Effector memory CD8-positive, alpha-beta T cell (primary cell): Measurements from ENCODE around the gene CEP164.

Experiments used
- ATAC-seq: fragments of 150-1000 bp; cut with Tn5 transposase; replicated peaks from 2 replicates; pipeline ENCODE4 v1.10.0; 2021; ENCODE audit warnings: mild to moderate bottlenecking, moderate library complexity
- DNase-seq, 3 experiments: peaks; one replicate each; pipeline ENCODE4 v3.0.0; 2021
- H3K27ac Mint-ChIP-seq, 2 donors: one replicate each; pipeline ENCODE4 v1.8.0; 2022; ENCODE audit warnings: mild to moderate bottlenecking in 2 of 2, mixed read lengths in 2 of 2, moderate library complexity in 2 of 2
- H3K27me3 Mint-ChIP-seq, 2 donors: one replicate each; pipeline ENCODE4 v1.8.0; 2022; ENCODE audit warnings: mixed read lengths in 2 of 2
- H3K36me3 Mint-ChIP-seq: one replicate; pipeline ENCODE4 v1.8.0; 2022; ENCODE audit warnings: mild to moderate bottlenecking, moderate library complexity, mixed read lengths; ENCODE audit not compliant: insufficient read depth
- H3K4me1 Mint-ChIP-seq, 2 donors: one replicate each; pipeline ENCODE4 v1.8.0; 2022; ENCODE audit warnings: low read depth in 2 of 2, mixed read lengths in 2 of 2
- H3K4me3 Mint-ChIP-seq, 2 donors: one replicate each; pipeline ENCODE4 v1.8.0; 2022; ENCODE audit warnings: mild to moderate bottlenecking in 2 of 2, mixed read lengths in 2 of 2, moderate library complexity in 2 of 2
- H3K9me3 Mint-ChIP-seq, 2 donors: one replicate each; pipeline ENCODE4 v1.8.0; 2022; ENCODE audit warnings: mixed read lengths in 2 of 2

The CEP164 gene

DNA sequence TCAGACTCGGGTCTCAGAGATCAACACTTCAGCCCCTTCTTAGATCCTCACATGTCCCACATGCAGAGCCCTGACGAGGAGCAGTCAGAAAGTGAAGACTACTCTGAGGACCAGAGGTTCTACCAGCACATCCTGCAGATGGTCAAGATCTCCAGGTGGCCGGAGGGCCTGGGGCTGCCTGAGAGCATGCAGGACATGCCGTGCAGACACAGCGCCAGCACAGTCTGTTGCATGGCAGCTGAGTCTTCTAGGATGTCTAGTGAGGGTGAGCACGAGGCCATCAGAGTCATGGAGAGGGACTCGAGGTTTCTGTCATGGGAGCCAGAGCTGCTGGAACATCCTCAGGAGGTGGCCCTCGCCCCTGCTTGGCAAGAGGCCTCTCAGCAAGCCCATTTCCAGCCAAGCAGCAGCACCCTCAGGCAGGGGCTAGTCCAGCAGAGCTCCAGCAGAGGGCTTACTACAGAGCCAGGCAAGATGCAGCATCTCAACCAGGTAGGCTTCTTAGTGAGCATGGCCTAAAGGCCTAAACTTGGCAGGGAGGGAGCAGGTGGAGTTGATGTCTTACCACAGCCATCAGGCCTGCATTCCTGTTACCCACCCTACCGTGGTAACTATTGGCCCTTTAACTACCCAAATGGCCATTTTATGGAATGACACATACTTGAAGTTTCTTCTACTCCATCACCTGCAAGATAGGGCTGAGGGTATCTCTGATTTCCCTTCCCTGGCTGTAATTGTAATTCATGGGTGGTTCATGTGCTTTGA lies 28.7 kb downstream of the CEP164 start:
- H3K36me3 Mint-ChIP-seq: peaks cover 40% of the 10 kb centered on the region
- no peak for DNase-seq
- no peak overlapping the region for H3K27ac Mint-ChIP-seq

DNA sequence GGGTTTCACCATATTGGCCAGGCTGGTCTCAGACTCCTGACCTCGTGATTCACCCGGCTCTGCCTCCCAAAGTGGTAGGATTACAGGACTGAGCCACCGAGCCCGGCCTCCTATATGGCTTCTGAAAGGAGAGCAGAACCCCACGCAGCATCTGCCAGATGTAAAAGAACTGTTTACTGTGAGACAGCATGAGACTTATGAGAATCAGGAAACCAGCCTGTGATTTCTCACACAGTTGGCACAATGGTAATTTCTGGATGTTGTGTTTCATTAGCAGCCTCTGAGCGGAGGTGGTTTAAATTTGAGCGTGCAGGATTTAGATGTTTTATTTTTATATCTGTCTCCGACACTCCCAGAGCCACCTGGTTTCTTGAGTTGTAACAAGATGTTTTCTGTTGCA lies 33.8 kb downstream of the CEP164 start:
- H3K9me3 Mint-ChIP-seq: no peaks in the 10 kb centered on the region
- H3K4me1 Mint-ChIP-seq: no peaks in the 10 kb centered on the region
- DNase-seq (no peak), ATAC-seq (no peak)
- H3K27me3 Mint-ChIP-seq: no peaks in the 10 kb centered on the region
- H3K4me3 Mint-ChIP-seq: no peak overlapping the region
- H3K27ac Mint-ChIP-seq: no peak overlapping the region
- H3K36me3 Mint-ChIP-seq: peaks cover 45% of the 10 kb centered on the region

More for the DNA sequence above, 28.7 kb downstream of the CEP164 start:
- no peaks in the 10 kb centered on the region for H3K9me3 Mint-ChIP-seq
- peaks cover 0 to 6% of the 10 kb centered on the region in 2 donors for H3K4me1 Mint-ChIP-seq
- H3K27me3 Mint-ChIP-seq: no peaks in the 10 kb centered on the region
- ATAC-seq: no peak
- H3K4me3 Mint-ChIP-seq: no peak overlapping the region

DNA sequence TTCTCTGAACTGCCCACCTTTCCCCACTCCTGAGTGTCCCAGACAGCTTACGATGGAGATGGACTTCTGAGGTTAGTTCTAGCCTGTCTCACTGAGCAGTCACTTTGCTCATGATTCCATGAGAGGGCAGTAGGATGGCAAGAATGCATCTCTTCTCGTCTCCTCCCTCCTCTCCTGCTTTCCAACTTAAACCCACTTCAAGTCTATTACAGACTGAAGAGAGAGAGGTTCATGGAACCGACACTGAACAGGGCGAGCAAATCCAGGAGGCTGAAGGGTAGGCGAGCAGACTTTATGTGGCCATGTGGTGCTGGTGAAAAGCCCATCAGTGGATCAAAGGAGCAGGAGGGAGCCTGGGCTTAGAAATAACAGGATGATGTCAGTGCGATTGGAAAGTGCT lies 38.6 kb downstream of the CEP164 start:
- Mint-ChIP-seq H3K4me3 (no peak overlapping the region), H3K9me3 (no peaks in the 10 kb centered on the region), H3K36me3 (peaks cover 50% of the 10 kb centered on the region), H3K4me1 (no peaks in the 10 kb centered on the region), H3K27ac (no peak overlapping the region), H3K27me3 (no peaks in the 10 kb centered on the region)
- DNase-seq: no peak
- ATAC-seq: no peak

DNA sequence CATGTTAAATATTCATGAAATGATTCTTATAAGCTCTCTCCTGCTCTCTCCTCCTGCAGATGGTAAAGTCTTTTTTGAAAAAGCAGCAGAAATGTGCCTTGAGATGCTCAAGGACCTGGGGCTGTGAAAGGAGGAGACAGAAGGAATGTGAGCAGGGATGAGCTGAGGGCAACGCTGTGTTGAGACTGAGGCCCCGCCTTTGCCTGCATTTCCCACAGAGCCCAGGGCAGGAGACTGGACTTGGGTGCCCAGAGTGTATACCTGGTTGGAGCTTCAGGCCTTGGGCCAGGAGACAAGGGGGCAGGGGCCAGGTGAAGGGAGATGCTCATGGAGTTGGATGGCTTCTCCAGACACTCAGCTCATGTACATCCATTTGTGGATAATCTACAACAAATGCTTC lies 39.2 kb downstream of the CEP164 start:
- Mint-ChIP-seq H3K9me3 (no peaks in the 10 kb centered on the region), H3K27ac (no peak overlapping the region), H3K4me3 (no peak overlapping the region), H3K4me1 (no peaks in the 10 kb centered on the region), H3K27me3 (no peaks in the 10 kb centered on the region), H3K36me3 (peaks cover 50% of the 10 kb centered on the region)
- ATAC-seq (no peak), DNase-seq (no peak)

DNA sequence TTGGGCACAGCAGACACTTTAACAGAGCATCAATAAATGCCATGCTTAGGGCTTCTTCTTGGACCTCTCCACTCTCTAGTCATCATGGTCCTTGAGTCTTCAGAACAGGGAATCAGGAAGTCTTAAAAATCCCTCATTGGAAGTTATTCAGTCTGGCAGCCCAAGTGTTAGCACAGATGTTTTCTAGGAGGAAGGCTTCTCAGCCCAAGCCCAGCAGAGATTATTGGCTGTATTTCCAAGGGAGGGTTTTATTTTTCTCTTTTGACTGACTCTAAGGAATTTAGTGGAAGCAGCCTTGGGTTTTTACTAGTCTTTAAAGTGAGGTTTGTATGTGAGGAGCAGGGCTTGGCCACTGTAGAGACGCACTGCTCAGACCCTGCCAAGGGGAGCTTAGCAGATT lies 41.9 kb downstream of the CEP164 start:
- no peaks in the 10 kb centered on the region for H3K9me3 Mint-ChIP-seq
- no peaks in the 10 kb centered on the region for H3K27me3 Mint-ChIP-seq
- H3K27ac Mint-ChIP-seq: no peak overlapping the region
- DNase-seq (no peak), ATAC-seq (no peak)
- no peak overlapping the region for H3K4me3 Mint-ChIP-seq
- H3K4me1 Mint-ChIP-seq: no peaks in the 10 kb centered on the region
- H3K36me3 Mint-ChIP-seq: peaks cover 45% of the 10 kb centered on the region

DNA sequence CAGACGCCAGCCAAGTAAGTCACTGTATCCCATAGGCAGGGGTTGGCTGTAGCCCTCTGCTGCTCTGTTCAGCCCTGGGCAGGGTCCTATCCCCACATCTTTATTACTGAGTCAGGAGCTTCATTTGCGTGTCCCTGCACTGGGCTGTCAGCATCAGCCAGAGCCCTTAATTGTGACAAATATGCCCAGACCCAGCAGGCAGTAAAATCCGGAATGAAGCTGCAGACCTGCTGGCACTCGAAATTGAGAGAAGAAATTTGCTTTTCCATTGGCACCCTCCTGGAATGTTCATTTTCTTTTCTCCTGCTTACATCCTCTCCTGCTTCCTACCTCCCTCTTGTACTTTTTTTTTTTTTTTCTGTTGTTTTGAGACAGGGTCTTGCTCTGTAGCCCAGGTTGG lies 43.8 kb downstream of the CEP164 start:
- Mint-ChIP-seq H3K9me3 (no peaks in the 10 kb centered on the region), H3K4me1 (no peaks in the 10 kb centered on the region), H3K27me3 (no peaks in the 10 kb centered on the region), H3K27ac (peak overlapping the region in 1 of 2 donors; percentile 14), H3K4me3 (no peak overlapping the region), H3K36me3 (peaks cover 41% of the 10 kb centered on the region)
- no peak for ATAC-seq
- no peak for DNase-seq

DNA sequence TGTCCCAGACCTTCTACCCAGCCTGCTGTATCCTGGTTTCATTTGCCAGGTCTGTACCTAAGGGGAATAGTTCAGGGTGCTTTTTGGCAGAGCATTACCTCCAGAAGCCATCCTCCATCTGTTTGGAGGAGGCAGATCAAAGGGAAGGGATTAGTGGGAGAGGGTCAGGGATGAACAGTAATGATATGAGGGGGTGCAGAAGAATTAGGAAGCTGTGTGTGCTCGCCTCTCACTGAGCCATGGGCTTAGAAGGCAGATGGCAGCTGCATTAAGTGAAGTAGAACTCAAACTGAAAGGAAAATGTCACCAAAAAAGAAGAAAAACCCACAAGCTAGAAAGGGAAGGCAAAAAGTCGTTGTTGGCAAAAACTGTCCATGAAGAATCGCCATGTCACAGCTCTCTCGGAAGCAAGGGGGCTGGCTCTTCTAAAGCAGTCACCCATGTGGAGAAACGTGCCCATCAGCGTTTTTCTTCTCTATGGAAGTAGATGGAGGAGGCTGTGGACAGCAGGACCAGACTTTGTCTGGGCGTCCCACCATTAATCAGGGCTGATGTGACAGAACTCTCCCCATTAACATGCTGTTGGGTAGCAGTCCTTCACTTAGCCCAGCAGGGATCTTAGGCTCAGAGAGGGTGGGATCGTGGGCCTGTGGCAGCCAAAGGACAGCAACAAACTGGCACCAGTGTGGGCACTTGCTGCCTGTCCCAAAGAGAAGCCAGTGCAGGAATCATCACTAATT lies 46.8 kb downstream of the CEP164 start:
- Mint-ChIP-seq H3K36me3 (peaks cover 36% of the 10 kb centered on the region), H3K4me1 (peaks cover 0 to 5% of the 10 kb centered on the region in 2 donors), H3K27ac (no peak overlapping the region)

DNA sequence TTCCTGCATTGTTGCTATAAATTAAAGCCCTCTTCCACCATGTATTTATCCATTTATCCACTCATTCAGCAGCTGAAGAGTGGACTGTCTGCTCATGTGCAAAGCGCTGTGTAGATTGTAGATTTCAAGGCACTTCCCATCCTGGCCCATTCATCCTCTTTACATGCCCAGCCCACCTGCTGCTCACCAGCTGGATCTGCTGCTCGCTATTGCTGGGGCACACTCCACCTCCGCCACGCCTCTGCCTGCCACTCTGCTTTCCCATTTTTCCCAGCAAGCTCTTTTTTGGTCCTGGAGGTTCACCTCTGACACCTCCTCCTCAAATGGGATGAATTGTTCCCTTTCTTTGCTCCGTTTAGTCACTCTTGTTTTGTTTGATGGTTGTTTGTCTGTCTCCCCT lies 48.3 kb downstream of the CEP164 start:
- Mint-ChIP-seq H3K27ac (no peak overlapping the region), H3K36me3 (peaks cover 31% of the 10 kb centered on the region), H3K9me3 (no peaks in the 10 kb centered on the region), H3K4me3 (no peak overlapping the region), H3K4me1 (peaks cover 0 to 6% of the 10 kb centered on the region in 2 donors), H3K27me3 (no peaks in the 10 kb centered on the region)
- ATAC-seq: no peak
- no peak for DNase-seq

More for the DNA sequence above, 46.8 kb downstream of the CEP164 start:
- DNase-seq: no peak
- no peaks in the 10 kb centered on the region for H3K27me3 Mint-ChIP-seq
- no peak for ATAC-seq
- H3K4me3 Mint-ChIP-seq: no peak overlapping the region
- H3K9me3 Mint-ChIP-seq: no peaks in the 10 kb centered on the region

DNA sequence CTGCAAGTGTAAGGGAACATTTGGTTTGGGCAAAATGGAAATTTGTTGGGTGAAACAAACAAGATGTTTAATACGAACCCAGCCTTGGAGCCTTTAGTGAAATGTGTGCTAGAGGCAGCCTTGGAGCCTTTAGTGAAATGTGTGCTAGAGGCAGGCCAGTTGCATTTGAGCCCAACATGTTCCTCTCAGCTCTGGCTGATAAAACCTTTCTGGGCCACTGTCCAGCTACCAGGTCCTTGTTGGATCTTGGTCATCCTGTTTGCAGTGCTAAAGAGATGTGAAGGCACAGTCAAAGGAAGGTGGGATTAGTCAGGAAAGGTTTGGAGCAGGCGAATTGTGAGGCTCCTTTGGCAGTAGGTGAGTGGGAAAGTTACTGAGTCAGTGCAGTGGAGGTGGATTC lies 48.9 kb downstream of the CEP164 start:
- H3K4me3 Mint-ChIP-seq: no peak overlapping the region
- peaks cover 0 to 6% of the 10 kb centered on the region in 2 donors for H3K4me1 Mint-ChIP-seq
- H3K27ac Mint-ChIP-seq: no peak overlapping the region
- ATAC-seq: no peak
- H3K36me3 Mint-ChIP-seq: peaks cover 26% of the 10 kb centered on the region
- no peak for DNase-seq
- H3K27me3 Mint-ChIP-seq: no peaks in the 10 kb centered on the region
- H3K9me3 Mint-ChIP-seq: no peaks in the 10 kb centered on the region

DNA sequence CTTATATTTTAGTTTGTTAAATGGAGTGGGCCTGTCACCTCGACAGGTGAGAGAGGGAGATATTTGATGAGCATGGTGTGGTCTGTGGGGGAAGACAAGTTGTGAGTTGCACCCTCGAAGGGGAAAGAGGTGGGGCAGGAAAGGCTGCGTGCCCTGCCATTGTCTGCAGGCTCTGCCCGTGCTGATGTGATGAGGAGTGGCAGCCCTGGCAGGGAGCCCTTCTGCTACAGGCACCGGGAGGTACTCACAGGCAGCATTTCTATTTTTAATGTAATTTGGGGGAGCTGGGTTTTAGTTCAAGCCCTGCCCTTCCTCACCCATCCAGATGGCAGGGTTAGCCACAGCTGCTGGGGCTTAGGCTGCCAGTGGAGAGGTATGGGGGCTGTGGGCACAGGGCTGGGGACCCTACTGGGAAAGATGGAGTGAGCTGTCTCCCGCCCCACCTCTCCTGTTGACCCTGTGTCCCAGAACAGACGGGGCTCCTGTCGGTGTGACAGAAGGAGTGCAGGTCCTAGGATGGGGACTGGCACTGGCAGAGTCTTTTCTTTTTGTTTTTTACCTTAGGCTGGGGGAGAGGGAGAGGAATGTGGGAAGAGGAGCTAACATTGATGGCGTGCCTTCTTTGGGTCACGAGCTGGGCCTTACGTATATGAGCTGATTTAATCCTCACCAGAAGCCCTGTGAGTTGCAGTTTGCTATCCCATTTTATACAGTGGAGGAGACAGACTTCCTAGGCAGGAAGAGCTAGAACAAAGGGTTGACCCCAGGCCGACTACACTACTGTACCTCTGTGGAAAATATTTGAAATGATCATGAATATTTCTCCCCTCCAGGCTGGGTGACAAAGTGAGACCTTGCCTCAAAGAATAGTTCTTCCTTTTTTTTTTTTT lies 51.6 kb downstream of the CEP164 start:
- Mint-ChIP-seq H3K27ac (peak overlapping the region in 1 of 2 donors; percentile 35), H3K9me3 (no peaks in the 10 kb centered on the region), H3K27me3 (no peaks in the 10 kb centered on the region), H3K4me3 (no peak overlapping the region), H3K36me3 (peaks cover 9% of the 10 kb centered on the region), H3K4me1 (peaks cover 0 to 6% of the 10 kb centered on the region in 2 donors)
- no peak for DNase-seq
- ATAC-seq: no peak

DNA sequence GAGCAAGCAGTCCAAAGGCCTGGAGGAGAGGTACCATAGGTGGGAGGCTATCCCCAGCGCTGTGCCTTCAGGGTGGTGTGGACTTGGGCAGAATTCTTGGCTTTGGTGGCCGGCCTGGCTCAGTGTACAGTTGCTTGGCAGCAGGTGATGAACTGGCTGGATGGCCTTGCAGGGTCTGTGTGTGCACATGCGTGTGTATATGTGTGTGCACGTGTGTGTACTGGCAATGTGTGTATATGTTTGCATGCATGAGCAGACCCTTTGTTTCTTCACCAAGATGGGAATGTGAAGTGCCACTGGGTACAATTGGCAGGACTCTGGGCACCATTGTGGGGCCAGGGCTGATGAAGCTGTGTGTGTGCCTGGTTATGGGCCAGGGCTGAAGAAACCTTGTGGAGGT lies 53.0 kb downstream of the CEP164 start:
- Mint-ChIP-seq H3K27me3 (no peaks in the 10 kb centered on the region), H3K9me3 (no peaks in the 10 kb centered on the region), H3K27ac (no peak overlapping the region), H3K4me3 (no peak overlapping the region), H3K36me3 (peaks cover 7% of the 10 kb centered on the region), H3K4me1 (peaks cover 0 to 6% of the 10 kb centered on the region in 2 donors)
- DNase-seq: no peak
- ATAC-seq: no peak

DNA sequence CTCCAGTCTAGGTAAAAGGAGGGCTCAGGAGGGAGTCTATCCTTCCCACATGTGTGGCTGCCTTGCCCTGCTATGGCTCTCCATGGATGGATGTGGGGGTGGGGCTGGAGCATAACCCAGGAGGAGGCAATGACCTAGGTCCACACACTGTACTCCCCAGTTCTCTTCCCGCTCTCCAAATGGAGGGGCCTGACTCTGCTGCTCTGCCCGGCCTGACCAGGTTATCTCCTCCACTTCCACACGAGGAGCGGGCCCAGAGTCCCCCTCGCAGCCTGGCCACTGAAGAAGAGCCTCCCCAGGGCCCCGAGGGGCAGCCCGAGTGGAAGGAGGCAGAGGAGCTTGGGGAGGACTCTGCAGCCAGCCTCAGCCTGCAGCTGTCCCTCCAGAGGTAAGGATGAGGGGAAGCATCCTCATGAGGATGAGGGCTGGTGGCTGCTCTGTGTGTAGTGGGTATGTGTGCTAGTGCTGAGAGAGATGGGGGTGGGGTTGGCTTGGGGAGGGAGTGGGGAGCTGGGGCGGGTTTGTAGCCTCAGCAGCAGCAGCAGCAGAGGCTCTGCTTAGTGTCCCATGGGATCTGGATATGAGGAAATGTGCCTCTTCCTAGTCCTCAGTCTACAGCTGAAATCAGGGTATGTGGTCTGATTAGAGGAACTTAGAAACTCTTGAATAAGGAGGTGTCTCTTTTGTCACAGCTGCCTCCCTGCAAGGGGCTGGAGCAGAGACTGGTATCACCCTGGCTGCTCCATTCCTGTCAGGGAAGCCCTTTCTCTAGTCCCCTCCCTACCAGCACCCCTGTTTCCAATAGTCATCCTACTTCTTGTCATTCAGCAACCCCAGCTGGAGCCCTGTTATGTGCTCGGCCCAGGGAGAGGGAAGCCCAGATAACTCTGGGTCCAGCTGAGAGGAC lies 54.1 kb downstream of the CEP164 start:
- Mint-ChIP-seq H3K4me1 (peaks cover 0 to 6% of the 10 kb centered on the region in 2 donors), H3K27me3 (no peaks in the 10 kb centered on the region), H3K4me3 (no peak overlapping the region), H3K36me3 (peaks cover 7% of the 10 kb centered on the region), H3K27ac (no peak overlapping the region), H3K9me3 (no peaks in the 10 kb centered on the region)
- ATAC-seq: no peak
- DNase-seq: no peak

DNA sequence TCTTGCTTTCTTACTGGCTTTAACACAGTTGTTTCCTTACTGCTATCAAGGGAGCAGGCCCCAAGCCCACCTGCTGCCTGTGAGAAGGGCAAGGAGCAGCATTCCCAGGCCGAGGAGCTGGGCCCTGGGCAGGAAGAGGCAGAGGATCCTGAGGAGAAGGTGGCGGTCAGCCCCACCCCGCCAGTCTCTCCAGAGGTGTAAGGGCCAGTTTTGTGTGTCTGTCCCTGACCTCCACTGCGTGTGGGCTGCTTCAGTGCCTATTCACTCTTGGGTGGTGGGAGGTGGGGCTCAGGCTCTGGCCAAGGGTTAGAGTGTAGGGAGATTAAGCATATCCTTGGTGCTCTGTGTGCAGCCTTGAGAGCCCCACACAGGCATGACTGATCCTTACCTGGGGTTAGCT lies 55.1 kb downstream of the CEP164 start:
- ATAC-seq (no peak), DNase-seq (no peak)
- Mint-ChIP-seq H3K27me3 (no peaks in the 10 kb centered on the region), H3K36me3 (peaks cover 7% of the 10 kb centered on the region), H3K4me1 (peaks cover 0 to 6% of the 10 kb centered on the region in 2 donors), H3K27ac (peak overlapping the region in 1 of 2 donors; percentile 60), H3K9me3 (no peaks in the 10 kb centered on the region), H3K4me3 (no peak overlapping the region)
